ENCODE measurements around the gene IL6. TPM values are rescaled to one million over a fixed set of nuclear protein-coding genes. Genes with fewer than 3 reads are reported as not detected.

IL6 gene
- total and polyA plus RNA-seq, 2 of the 13 experiments (the other 11 are each of a cell fraction or from before 2014, with no cell fraction given): not detected

DNA sequence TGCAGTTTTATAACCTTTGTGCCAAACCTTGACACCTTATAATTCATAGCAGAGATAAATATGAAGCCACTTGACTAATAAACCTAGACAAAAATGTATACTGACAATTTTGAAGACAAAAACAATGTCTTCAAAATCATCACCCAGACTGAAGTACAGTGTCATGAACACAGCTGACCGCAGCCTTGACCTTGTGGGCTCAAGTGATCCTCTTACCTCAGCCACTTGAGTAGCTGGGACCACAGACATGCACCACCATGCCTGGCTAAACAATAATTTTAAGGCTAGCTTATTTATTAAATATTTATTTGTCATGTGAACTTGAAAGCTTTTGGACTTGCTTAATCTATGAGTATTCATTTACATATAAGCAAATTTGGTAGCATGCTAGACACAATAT lies 24.3 kb downstream of the IL6 start:
- Histone ChIP-seq H3K9ac (ENCODE audit: insufficient read depth, low read depth, low read length) (no peak overlapping the region), H3K4me2 (ENCODE audit: low read depth, low read length) (no peak overlapping the region), H3K36me3 (replicated peaks in 1 of 2; ENCODE audit: control insufficient read depth in 1 of 2, insufficient read depth in 2 of 2, low read length in 2 of 2) (no peaks in the 10 kb centered on the region), H3K79me2 (ENCODE audit: insufficient read depth, low read length) (no peaks in the 10 kb centered on the region), H3K4me1 (ENCODE audit: insufficient read depth, low read length) (no peaks in the 10 kb centered on the region), H4K20me1 (ENCODE audit: insufficient read depth, low read length) (no peaks in the 10 kb centered on the region), H3K9me3 (ENCODE audit: low read length) (no peaks in the 10 kb centered on the region), H3K27me3 (ENCODE audit: control insufficient read depth in 1 of 2, insufficient read depth in 2 of 2, low read length in 2 of 2) (peaks cover 0 to 4% of the 10 kb centered on the region in 2 experiments; a peak in 1 of 5 replicates), H3K4me3 (replicated peaks in 1 of 3; ENCODE audit: insufficient read depth in 1 of 3, low read depth in 2 of 3, low read length in 3 of 3) (no peak overlapping the region), H2AFZ (ENCODE audit: low read length) (no peak overlapping the region), H3K27ac (ENCODE audit: extremely low read length, insufficient read depth, low read length) (no peak overlapping the region)
- CTCF ChIA-PET (ENCODE audit: low intra/inter-chr PET ratio, low total read pairs): no interaction called here
- POLR2A ChIA-PET: no interaction called here
- no peak for DNase-seq (ENCODE audit: low spot score)
- intact Hi-C loops (cut with micrococcal nuclease; ENCODE audit: unreplicated experiment) (no loop called here), in situ Hi-C loops (cut with HindIII; ENCODE audit: extremely low pct_ligation_motif_present, low pct_unique_long_range_greater_than_20kb) (no loop called here)
- BruUV-seq (replicated peaks): no TSS peak
- 0% methylated on average over 1 of the region's 1 CpG for WGBS (ENCODE audit: low lambda C conversion rate)
- no peak for FAIRE-seq
- ATAC-seq: no peak
- no peak for TF ChIP-seq ZNF362 (CRISPR knock-in tag; IDR thresholded peaks at IDR 0.05; ENCODE audit: borderline replicate concordance)
- TF ChIP-seq, protein P1, sequence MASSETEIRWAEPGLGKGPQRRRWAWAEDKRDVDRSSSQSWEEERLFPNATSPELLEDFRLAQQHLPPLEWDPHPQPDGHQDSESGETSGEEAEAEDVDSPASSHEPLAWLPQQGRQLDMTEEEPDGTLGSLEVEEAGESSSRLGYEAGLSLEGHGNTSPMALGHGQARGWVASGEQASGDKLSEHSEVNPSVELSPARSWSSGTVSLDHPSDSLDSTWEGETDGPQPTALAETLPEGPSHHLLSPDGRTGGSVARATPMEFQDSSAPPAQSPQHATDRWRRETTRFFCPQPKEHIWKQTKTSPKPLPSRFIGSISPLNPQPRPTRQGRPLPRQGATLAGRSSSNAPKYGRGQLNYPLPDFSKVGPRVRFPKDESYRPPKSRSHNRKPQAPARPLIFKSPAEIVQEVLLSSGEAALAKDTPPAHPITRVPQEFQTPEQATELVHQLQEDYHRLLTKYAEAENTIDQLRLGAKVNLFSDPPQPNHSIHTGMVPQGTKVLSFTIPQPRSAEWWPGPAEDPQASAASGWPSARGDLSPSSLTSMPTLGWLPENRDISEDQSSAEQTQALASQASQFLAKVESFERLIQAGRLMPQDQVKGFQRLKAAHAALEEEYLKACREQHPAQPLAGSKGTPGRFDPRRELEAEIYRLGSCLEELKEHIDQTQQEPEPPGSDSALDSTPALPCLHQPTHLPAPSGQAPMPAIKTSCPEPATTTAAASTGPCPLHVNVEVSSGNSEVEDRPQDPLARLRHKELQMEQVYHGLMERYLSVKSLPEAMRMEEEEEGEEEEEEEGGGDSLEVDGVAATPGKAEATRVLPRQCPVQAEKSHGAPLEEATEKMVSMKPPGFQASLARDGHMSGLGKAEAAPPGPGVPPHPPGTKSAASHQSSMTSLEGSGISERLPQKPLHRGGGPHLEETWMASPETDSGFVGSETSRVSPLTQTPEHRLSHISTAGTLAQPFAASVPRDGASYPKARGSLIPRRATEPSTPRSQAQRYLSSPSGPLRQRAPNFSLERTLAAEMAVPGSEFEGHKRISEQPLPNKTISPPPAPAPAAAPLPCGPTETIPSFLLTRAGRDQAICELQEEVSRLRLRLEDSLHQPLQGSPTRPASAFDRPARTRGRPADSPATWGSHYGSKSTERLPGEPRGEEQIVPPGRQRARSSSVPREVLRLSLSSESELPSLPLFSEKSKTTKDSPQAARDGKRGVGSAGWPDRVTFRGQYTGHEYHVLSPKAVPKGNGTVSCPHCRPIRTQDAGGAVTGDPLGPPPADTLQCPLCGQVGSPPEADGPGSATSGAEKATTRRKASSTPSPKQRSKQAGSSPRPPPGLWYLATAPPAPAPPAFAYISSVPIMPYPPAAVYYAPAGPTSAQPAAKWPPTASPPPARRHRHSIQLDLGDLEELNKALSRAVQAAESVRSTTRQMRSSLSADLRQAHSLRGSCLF (CRISPR knock-in tag; IDR thresholded peaks at IDR 0.05; ENCODE audit: borderline replicate concordance): no peak
- TF ChIP-seq GTF2F1 (IDR thresholded peaks at IDR 0.05; ENCODE audit: low read length): no peak
- TF ChIP-seq, protein P2, sequence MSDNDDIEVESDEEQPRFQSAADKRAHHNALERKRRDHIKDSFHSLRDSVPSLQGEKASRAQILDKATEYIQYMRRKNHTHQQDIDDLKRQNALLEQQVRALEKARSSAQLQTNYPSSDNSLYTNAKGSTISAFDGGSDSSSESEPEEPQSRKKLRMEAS (IDR thresholded peaks at IDR 0.05): no peak
- TF ChIP-seq CSRNP2 (CRISPR knock-in tag; conservative IDR thresholded peaks at IDR 0.05; ENCODE audit: low read depth): no peak
- TF ChIP-seq ZNF513 (CRISPR knock-in tag; conservative IDR thresholded peaks at IDR 0.05): no peak
- TF ChIP-seq SSRP1 (CRISPR knock-in tag; IDR thresholded peaks at IDR 0.05): no peak
- TF ChIP-seq, protein P3, sequence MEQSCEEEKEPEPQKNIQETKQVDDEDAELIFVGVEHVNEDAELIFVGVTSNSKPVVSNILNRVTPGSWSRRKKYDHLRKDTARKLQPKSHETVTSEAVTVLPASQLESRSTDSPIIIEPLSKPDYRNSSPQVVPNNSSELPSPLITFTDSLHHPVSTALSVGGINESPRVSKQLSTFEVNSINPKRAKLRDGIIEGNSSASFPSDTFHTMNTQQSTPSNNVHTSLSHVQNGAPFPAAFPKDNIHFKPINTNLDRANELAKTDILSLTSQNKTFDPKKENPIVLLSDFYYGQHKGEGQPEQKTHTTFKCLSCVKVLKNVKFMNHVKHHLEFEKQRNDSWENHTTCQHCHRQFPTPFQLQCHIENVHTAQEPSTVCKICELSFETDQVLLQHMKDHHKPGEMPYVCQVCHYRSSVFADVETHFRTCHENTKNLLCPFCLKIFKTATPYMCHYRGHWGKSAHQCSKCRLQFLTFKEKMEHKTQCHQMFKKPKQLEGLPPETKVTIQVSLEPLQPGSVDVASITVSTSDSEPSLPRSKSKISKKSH (CRISPR knock-in tag; IDR thresholded peaks at IDR 0.05; ENCODE audit: borderline replicate concordance): no peak
- no peak for TF ChIP-seq NCOA1 (CRISPR knock-in tag; IDR thresholded peaks at IDR 0.05)
- TF ChIP-seq TCF7L2 (IDR thresholded peaks at IDR 0.05; ENCODE audit: low read depth, low read length): no peak
- no peak for TF ChIP-seq GATA4 (IDR thresholded peaks at IDR 0.05; ENCODE audit: borderline replicate concordance, low read depth)
- TF ChIP-seq E2F5 (CRISPR knock-in tag; conservative IDR thresholded peaks at IDR 0.05): no peak
- no peak for TF ChIP-seq MBNL3 (CRISPR knock-in tag; conservative IDR thresholded peaks at IDR 0.05)

All from HepG2 (cell line).